Neutrophil (primary cell): ENCODE measurements around the gene KREMEN1.
"Not testable (repeated sequence)": the region's sequence is repeated elsewhere in the genome, so short reads cannot be mapped to it uniquely, and the experiment has no call there.

ENCODE experiments used
- H3K27ac ChIP-seq: fragments of 200-600 bp; sonication (generic); 2 replicates; pipeline ENCODE4 v1.5.1; 2016; ENCODE audit warnings: mild to moderate bottlenecking, moderate library complexity
- H3K27me3 ChIP-seq: fragments of 200-600 bp; sonication (generic); 2 replicates; pipeline ENCODE4 v1.6.0; 2016; ENCODE audit warnings: mild to moderate bottlenecking
- H3K36me3 ChIP-seq: fragments of 200-600 bp; sonication (generic); 2 replicates; pipeline ENCODE4 v1.5.1; 2017
- H3K4me1 ChIP-seq, 2 experiments: fragments of 200-600 bp in 1 of 2; sonication (generic) in 1 of 2; 1 replicate in 1 of 2; 2 replicates in 1 of 2; pipeline versions ENCODE4 v1.5.1 to v1.6.1; 2013 to 2016; ENCODE audit warnings: low read depth in 1 of 2, low read length in 1 of 2, mild to moderate bottlenecking in 1 of 2, moderate library complexity in 1 of 2; ENCODE audit not compliant: control insufficient read depth in 1 of 2, insufficient read depth in 1 of 2
- H3K4me3 ChIP-seq, 2 experiments: fragments of 200-600 bp in 1 of 2; sonication (generic) in 1 of 2; 1 replicate in 1 of 2; 2 replicates in 1 of 2; pipeline ENCODE4 v1.5.1; 2013 to 2016; ENCODE audit warnings: low read depth in 1 of 2, low read length in 1 of 2, mild to moderate bottlenecking in 1 of 2, moderate library complexity in 1 of 2
- H3K9me3 ChIP-seq: fragments of 200-600 bp; sonication (generic); 2 replicates; pipeline ENCODE4 v1.5.1; 2016
- TF ChIP-seq, protein P1 (sequence below): fragments of 200-600 bp; sonication (generic); IDR thresholded peaks from 2 replicates; pipeline ENCODE4 v1.5.1; 2016; ENCODE audit warnings: antibody characterized with exemption

Gene KREMEN1

DNA sequence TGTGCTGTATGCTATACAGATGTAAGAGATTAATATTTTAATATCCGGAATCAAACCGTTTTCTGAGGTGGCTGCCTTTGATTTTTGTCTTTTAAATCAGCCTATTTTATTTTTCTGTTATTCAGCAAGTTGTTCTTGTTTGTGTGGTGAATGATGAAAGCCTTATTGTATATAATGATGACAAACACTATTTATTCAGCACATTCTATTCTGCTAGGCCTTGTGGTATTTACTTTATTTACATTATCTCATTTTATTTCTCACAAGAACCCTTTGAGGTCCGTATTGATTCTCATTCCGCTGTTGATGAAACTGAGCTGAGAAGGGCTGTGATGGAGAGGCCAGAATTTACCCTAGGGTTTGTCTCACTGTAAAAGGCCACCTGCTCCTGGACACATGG is 40.5 kb downstream of the KREMEN1 start:
- Histone ChIP-seq H3K4me1 (peaks cover 27 to 29% of the 10 kb centered on the region in 2 experiments), H3K27me3 (no peaks in the 10 kb centered on the region), H3K4me3 (no peak overlapping the region), H3K9me3 (no peaks in the 10 kb centered on the region), H3K27ac (no peak overlapping the region), H3K36me3 (no peaks in the 10 kb centered on the region)
- TF ChIP-seq, protein P1, sequence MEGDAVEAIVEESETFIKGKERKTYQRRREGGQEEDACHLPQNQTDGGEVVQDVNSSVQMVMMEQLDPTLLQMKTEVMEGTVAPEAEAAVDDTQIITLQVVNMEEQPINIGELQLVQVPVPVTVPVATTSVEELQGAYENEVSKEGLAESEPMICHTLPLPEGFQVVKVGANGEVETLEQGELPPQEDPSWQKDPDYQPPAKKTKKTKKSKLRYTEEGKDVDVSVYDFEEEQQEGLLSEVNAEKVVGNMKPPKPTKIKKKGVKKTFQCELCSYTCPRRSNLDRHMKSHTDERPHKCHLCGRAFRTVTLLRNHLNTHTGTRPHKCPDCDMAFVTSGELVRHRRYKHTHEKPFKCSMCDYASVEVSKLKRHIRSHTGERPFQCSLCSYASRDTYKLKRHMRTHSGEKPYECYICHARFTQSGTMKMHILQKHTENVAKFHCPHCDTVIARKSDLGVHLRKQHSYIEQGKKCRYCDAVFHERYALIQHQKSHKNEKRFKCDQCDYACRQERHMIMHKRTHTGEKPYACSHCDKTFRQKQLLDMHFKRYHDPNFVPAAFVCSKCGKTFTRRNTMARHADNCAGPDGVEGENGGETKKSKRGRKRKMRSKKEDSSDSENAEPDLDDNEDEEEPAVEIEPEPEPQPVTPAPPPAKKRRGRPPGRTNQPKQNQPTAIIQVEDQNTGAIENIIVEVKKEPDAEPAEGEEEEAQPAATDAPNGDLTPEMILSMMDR = no peak

GRCh38 chr22:29114392-29114791 is 41.6 kb downstream of the KREMEN1 start:
- Histone ChIP-seq H3K4me1 (peaks cover 38 to 40% of the 10 kb centered on the region in 2 experiments), H3K36me3 (no peaks in the 10 kb centered on the region)
- TF ChIP-seq, protein P1 = no peak

GRCh38 chr22:29115682-29116288 is 43.0 kb downstream of the KREMEN1 start:
- Histone ChIP-seq H3K36me3 (no peaks in the 10 kb centered on the region), H3K9me3 (no peaks in the 10 kb centered on the region), H3K27ac (peak overlapping the region; percentile 92), H3K4me1 (peaks cover 39 to 45% of the 10 kb centered on the region in 2 experiments), H3K4me3 (no peak overlapping the region), H3K27me3 (no peaks in the 10 kb centered on the region)
- TF ChIP-seq, protein P1 = no peak

More at GRCh38 chr22:29114392-29114791, 41.6 kb downstream of the KREMEN1 start:
- Histone ChIP-seq H3K27ac (no peak overlapping the region), H3K4me3 (no peak overlapping the region), H3K9me3 (no peaks in the 10 kb centered on the region), H3K27me3 (no peaks in the 10 kb centered on the region)

DNA sequence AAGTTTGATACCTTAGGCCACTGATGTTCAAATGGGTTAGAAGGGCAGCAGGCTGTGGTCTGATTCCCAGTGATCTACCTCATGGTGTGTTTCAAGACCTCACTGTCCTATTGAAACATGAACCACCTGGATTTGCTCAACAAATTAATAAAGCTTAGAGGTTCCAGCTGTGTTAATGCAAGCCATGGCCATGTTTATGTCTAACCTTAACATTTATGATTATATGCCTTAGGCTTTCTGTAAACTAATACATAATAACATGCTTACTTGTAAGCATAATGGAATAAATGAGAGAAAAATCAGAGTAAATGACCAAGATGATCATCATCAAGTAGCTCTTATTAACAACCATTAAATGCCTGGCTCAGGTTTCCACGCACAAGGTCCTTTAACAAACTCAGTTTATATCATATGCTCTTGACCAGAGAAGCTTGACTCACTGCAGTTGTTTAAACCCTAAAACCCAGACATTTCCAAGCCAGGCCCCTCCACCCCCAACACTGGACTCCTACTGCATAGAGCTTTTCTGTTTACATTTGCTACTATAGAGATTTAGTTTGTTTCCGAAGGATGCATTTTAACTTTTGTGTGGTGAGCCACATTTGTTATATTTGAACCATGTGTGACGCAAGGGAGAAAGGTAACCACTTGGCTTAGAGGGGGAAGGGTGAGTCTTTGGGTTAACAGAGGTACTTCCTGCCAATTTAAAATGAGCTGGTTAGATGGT is 43.7 kb downstream of the KREMEN1 start:
- TF ChIP-seq, protein P1 = no peak
- peak overlapping the region; percentile 92 for H3K27ac ChIP-seq
- H3K27me3 ChIP-seq = peaks cover 5% of the 10 kb centered on the region
- peak overlapping the region in 1 of 2 experiments; percentile 19 for H3K4me3 ChIP-seq
- no peaks in the 10 kb centered on the region for H3K36me3 ChIP-seq
- no peaks in the 10 kb centered on the region for H3K9me3 ChIP-seq
- peaks cover 39 to 45% of the 10 kb centered on the region in 2 experiments for H3K4me1 ChIP-seq

GRCh38 chr22:29117799-29118477 is 45.1 kb downstream of the KREMEN1 start:
- peak overlapping the region; percentile 21 to 36 for H3K4me3 ChIP-seq
- peak overlapping the region; percentile 92 for H3K27ac ChIP-seq
- peaks cover 8% of the 10 kb centered on the region for H3K27me3 ChIP-seq
- no peaks in the 10 kb centered on the region for H3K36me3 ChIP-seq
- TF ChIP-seq, protein P1 = peak; percentile 14
- peaks cover 39 to 45% of the 10 kb centered on the region in 2 experiments for H3K4me1 ChIP-seq
- H3K9me3 ChIP-seq = no peaks in the 10 kb centered on the region

- H3K4me1 ChIP-seq = peaks cover 39 to 45% of the 10 kb centered on the region in 2 experiments
- H3K9me3 ChIP-seq, H3K4me3 ChIP-seq, H3K36me3 ChIP-seq, H3K27me3 ChIP-seq, H3K27ac ChIP-seq: not testable (repeated sequence)
Measured at GRCh38 chr22:29120098-29120912, 47.5 kb downstream of the KREMEN1 start.
